DOHH2 (cell line): ENCODE results near the gene ADARB1.

Source experiments
- CTCF ChIP-seq: fragments of 200-600 bp; sonication (generic); IDR thresholded peaks from one replicate; pipeline ENCODE4 v1.5.1; 2014; ENCODE audit warnings: antibody characterized with exemption, mild to moderate bottlenecking, low read depth, low read length; ENCODE audit not compliant: poor library complexity, severe bottlenecking
- EZH2phosphoT487 ChIP-seq: fragments of 200-600 bp; sonication (generic); IDR thresholded peaks from 2 replicates; pipeline ENCODE4 v1.6.1; 2017; ENCODE audit warnings: borderline replicate concordance, mild to moderate bottlenecking, antibody characterized with exemption, low read length, moderate library complexity, mixed read lengths

GRCh38 chr21:45215213-45215612 lies 140.8 kb downstream of the ADARB1 start:
- TF ChIP-seq CTCF (no peak), EZH2phosphoT487 (no peak)
